ENCODE measurements around the gene IL18RAP. TPM values are rescaled to one million over a fixed set of nuclear protein-coding genes. Genes with fewer than 3 reads are reported as not detected.
A peak's percentile ranks its signal among the peaks of the same experiment; 100 is the strongest.

Gene IL18RAP
- total and polyA plus RNA-seq, 2 experiments from 2014 or later, result not detected

- DNase-seq (ENCODE audit: low spot score), result no peak
- Mint-ChIP-seq H3K9me3 (no peaks in the 10 kb centered on the region), H3K27me3 (ENCODE audit: insufficient read depth, low read depth, poor library complexity) (peaks cover 5% of the 10 kb centered on the region), H3K36me3 (ENCODE audit: low read depth) (no peaks in the 10 kb centered on the region), H3K4me3 (no peak overlapping the region), H3K4me1 (peaks cover 17% of the 10 kb centered on the region), H3K27ac (no peak overlapping the region)
- Histone ChIP-seq H3K79me2 (replicated peaks; ENCODE audit: insufficient read depth) (no peaks in the 10 kb centered on the region), H3K27me3 (ENCODE audit: insufficient read depth) (no peaks in the 10 kb centered on the region), H3K4me1 (ENCODE audit: insufficient read depth) (peaks cover 4% of the 10 kb centered on the region; the same call in 1 of the 2 replicates), H3K27ac (ENCODE audit: low read depth) (no peak overlapping the region), H3K9me2 (ENCODE audit: insufficient read depth) (peaks cover 5% of the 10 kb centered on the region; the same call in 1 of the 2 replicates), H2AFZ (no peak overlapping the region), H3K4me2 (no peak overlapping the region), H3K36me3 (ENCODE audit: insufficient read depth) (no peaks in the 10 kb centered on the region), H4K20me1 (replicated peaks; ENCODE audit: insufficient read depth) (no peaks in the 10 kb centered on the region), H3F3A (replicated peaks; ENCODE audit: low read depth) (no peaks in the 10 kb centered on the region), H3K4me3 (no peak overlapping the region)
- ATAC-seq, result no peak
- 0 out of 4 replicates have a peak, but pooled peaks of 1 of the 2 experiments have one; percentile 5 for TF ChIP-seq CTCF (conservative IDR thresholded peaks at IDR 0.05; ENCODE audit: low read depth in 2 of 2)
- no peak for TF ChIP-seq REST (IDR thresholded peaks at IDR 0.05; ENCODE audit: unreplicated experiment)
- TF ChIP-seq ZNF114 (CRISPR knock-in tag; IDR thresholded peaks at IDR 0.05), result no peak
- no peak for TF ChIP-seq ZNF462 (CRISPR knock-in tag; IDR thresholded peaks at IDR 0.05)
Observed at GRCh38 chr2:102484310-102485061, 61.5 kb downstream of the IL18RAP start.

Measured in GM23338 (cell line).